ENCODE results near the gene EIF2D. TPM values are rescaled to one million over a fixed set of nuclear protein-coding genes. Genes with fewer than 3 reads are reported as not detected.
"Not testable (repeated sequence)": the region's sequence is repeated elsewhere in the genome, so short reads cannot be mapped to it uniquely, and the experiment has no call there.

The EIF2D gene
- total RNA-seq, 1 donor from 2014 or later = 54.1 TPM

GRCh38 chr1:206590025-206590758 is 22.1 kb downstream of the EIF2D start:
- intact Hi-C loops (cut with DNase I) = no loop called here

DNA sequence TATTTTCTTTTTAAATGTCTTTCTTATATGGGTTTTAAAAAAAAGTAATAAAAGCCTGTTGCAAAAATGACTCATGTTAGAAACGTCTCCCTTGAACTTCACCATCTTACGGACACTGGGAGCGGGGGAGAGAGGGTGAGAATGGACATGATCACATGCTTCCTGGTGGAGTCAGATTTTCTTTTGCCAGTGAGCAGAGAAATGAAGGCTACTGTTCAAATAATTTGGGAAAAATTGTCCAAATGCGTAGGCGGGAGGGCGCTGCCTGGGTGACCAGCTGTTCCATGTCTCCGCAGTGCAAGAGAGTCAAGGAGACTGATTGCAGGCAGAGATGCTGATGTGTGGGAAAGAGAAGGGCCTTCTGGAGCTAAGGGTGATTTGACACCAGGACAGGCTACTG is 23.1 kb downstream of the EIF2D start:
- ATAC-seq (peak; percentile 41), DNase-seq (ENCODE audit: low spot score) (no peak)
- intact Hi-C loops (cut with DNase I) = loop anchor here (5.0 kb wide), 1 partner anchor 97 kb away; no protein-coding TSS in a partner anchor

More at GRCh38 chr1:206590025-206590758, 22.1 kb downstream of the EIF2D start:
- no peak for DNase-seq (ENCODE audit: low spot score)
- ATAC-seq = no peak

DNA sequence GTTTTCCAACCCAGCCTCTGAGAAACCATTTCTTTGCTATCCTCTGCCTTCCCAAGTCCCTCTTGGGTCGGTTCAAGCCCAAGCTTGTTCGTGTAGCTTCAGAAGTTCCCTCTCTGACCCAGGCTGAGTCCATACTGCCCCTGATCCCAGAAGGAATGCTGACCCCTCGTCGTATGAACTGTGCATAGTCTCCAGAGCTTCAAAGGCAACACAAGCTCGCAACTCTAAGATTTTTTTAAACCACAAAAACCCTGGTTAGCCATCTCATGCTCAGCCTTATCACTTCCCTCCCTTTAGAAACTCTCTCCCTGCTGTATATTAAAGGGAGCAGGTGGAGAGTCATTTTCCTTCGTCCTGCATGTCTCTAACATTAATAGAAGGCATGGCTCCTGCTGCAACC is 23.8 kb downstream of the EIF2D start:
- intact Hi-C loops (cut with DNase I) = loop anchor here (5.0 kb wide), 1 partner anchor 96 kb away; no protein-coding TSS in a partner anchor
- DNase-seq (ENCODE audit: low spot score) (no peak), ATAC-seq (no peak)

GRCh38 chr1:206587904-206588303 is 24.4 kb downstream of the EIF2D start:
- intact Hi-C loops (cut with DNase I) = loop anchor here (5.0 kb wide), 1 partner anchor 96 kb away; no protein-coding TSS in a partner anchor

GRCh38 chr1:206586501-206587445 is 25.5 kb downstream of the EIF2D start:
- DNase-seq (ENCODE audit: low spot score) (no peak), ATAC-seq (no peak)
- intact Hi-C loops (cut with DNase I) = loop anchor here (5.0 kb wide), 1 partner anchor 94 kb away; no protein-coding TSS in a partner anchor

More at GRCh38 chr1:206587904-206588303, 24.4 kb downstream of the EIF2D start:
- no peak for ATAC-seq
- DNase-seq (ENCODE audit: low spot score) = no peak

DNA sequence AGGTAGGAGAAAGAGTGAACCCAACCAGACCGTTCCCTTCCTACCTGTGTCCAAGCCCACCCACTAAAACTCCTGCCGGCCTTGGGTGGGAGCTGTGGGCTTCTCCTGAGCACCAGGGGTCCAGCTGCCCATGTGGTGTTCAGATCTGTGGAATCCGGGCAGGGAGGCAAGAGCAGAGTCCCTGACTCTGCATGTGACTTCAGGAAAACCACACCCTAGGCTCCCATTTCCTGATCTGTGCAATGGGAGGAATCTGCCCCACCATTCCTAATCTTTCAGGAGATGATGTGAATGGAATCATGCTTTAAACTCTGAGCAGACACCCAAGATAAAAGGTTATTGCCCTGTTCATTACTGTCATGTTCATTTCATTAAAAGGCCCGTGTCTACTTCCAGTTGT is 27.6 kb downstream of the EIF2D start:
- intact Hi-C loops (cut with DNase I) = loop anchor here (5.0 kb wide), 1 partner anchor 92 kb away; no protein-coding TSS in a partner anchor
- no peak for ATAC-seq
- no peak for DNase-seq (ENCODE audit: low spot score)

- peak; percentile 89 for DNase-seq (ENCODE audit: low spot score)
- peak; percentile 74 for ATAC-seq
- intact Hi-C loops (cut with DNase I) = no loop called here
Observed at GRCh38 chr1:206583707-206584648, 28.3 kb downstream of the EIF2D start.

DNA sequence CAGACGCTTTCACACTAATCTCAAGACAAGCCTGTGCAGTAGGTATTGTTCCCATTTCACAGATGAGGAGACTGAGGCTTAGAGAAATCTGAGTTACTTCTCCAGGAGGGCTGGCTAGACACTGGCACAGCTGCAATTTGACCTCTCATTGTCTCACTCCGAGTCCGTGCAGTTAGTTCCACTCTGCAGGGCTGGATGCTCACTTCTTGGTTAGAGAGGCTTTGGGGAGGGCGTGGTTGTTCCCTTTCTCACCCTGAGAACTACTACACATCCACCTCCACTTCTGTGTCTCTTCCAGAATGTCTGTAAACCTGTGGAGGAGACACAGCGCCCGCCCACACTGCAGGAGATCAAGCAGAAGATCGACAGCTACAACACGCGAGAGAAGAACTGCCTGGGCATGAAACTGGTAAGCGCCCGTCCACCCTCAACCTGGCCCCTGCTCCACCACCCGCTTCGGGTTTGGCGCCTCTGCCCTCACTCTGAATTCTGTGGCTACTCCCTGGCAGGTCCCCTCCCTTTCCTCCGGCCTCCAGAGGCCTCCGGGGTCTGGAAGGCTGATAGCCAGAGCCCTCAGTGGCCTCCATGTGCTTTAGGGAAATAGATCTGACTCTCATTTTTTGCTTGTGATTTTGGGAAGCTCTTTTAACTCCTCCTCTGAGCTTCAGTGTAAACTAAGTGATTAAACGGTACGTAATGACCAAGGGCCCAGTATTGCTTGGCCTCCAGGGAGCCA is 29.1 kb downstream of the EIF2D start:
- intact Hi-C loops (cut with DNase I) = no loop called here
- ATAC-seq = no peak
- no peak for DNase-seq (ENCODE audit: low spot score)

DNA sequence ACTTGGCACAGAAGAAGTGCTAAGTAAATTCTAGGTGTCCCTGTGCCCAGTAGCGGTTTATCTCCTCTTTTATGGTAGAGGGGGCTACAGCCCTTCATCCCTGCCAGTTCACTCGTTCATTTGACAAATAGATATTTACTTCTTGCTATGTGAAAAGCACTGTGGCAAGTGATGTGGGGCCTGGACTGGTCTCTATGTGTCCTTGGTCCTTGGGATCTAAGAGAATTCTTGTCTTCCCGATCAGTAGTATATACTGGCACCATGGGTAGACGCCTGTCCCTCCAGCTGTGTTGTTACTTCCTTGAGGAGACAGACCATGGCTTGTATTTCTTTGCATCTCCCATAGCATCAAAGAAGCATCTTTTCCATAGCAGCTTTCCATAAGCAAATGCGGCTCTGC is 29.7 kb downstream of the EIF2D start:
- DNase-seq (ENCODE audit: low spot score) (no peak), ATAC-seq (no peak)
- intact Hi-C loops (cut with DNase I) = no loop called here

GRCh38 chr1:206581571-206581981 is 30.7 kb downstream of the EIF2D start:
- intact Hi-C loops (cut with DNase I) = no loop called here
- ATAC-seq (peak; percentile 62), DNase-seq (ENCODE audit: low spot score) (no peak)

DNA sequence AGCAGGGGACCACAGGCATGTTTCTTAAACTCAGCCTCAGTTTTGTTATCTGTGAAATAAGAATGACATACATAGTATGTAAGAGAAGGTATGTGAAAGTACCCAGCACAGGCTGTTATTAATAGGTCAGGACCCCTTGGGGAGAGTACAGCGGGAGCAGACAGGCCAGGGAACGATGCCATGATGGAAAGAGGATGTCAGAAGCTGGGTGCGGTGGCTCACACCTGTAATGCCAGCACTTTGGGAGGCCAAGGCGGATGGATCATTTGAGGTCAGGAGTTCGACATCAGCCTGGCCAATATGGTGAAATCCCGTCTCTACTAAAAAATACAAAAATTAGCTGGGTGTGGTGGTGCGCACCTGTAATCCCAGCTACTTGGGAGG is 31.2 kb downstream of the EIF2D start:
- intact Hi-C loops (cut with DNase I); DNase-seq (ENCODE audit: low spot score); ATAC-seq: not testable (repeated sequence)

GRCh38 chr1:206580438-206581113 is 31.7 kb downstream of the EIF2D start:
- intact Hi-C loops (cut with DNase I) = no loop called here
- peak; percentile 28 for DNase-seq (ENCODE audit: low spot score)
- no peak for ATAC-seq

DNA sequence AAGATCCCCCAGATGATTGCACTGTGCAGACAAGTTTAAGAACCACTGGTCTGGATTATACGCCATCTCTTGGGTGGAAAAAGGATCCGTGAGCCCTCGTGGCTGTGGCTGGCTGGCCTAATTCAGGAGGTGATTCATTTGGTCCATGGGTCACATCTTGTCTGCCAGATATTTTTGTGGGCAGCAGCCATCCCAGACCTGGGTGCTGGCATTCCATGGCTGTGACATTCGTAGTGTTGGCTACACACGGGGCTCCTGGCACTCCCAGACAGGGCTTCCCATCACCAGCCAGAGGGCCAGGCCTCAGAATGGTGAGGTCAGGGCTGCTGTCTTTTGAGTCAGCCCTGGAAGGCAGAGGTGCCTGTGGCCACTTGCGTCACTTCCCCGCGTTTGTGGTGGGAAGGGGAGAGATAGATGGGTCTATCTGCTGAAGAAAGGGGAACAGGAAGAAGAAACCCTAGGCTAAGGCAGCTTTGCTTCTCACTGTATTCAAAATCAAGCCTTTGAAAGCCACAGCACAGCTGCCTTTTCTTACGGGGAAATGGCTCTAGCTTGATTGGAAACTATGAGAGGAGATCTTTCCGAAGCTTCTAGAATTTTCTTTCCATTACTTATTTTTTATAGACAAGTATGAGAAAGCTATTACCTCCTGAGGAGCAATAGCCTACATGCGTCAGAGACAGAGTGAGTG is 32.4 kb downstream of the EIF2D start:
- intact Hi-C loops (cut with DNase I) = no loop called here
- peak; percentile 68 for ATAC-seq
- DNase-seq (ENCODE audit: low spot score) = peak; percentile 80

DNA sequence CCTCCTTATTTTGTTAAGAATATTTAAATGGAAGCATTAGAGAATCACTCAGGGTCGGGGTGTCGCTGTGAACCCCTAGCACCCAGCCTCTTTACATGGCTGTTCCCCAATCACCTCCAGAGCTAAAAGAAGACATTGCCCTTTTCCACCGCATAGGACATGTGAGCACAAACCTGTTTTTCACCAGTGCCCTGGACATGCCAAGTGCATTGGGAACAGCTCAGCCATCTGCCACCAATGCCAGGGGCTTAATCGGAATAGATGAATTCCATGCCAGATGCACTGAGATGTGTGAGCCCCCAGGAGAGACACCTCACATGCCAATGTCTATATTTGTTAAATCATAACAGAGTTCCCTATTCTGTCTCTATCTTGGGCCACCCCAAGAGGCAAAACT is 33.3 kb downstream of the EIF2D start:
- intact Hi-C loops (cut with DNase I) = no loop called here
- DNase-seq (ENCODE audit: low spot score) (no peak), ATAC-seq (no peak)

DNA sequence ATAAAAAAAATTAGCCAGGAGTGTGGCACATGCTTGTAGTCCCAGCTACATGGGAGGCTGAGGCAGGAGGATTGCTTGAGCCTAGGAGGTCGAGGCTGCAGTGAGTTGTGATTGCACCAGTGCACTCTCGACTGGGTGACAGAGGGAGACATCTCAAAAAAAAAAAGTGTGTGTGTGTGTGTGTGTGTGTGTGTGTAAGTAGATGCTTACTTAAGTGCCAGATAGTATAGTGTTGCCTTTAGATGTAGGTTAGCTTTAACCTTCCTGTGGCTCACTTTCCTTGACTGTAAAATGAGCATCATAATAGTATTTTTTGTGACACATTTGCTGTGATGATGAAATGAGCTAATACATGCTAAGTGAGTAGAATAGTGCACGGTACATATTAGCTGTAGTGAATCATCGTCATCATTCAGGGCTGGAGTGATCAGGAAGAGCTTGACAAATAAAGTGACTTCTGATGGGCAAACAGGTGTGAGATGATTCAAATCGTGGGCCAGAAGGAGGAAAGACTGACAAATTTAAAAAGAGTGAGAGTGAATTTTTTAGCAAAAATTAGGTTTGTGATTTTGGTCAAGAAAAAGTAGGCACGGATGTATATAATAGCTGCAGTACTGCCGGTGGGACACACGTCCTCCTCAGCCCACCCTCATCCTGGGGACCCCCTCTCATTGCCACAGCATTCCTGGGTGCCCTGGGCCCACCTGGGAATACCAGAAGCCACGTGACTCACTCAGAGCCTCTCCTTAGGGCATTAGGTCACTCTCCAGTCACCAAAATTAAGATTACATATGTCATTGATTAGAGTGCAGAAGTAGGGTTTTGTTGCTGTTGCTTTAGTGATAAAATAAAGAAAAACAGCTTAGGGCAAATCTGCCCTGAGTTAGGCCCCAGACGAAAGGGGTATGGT is 33.9 kb downstream of the EIF2D start:
- intact Hi-C loops (cut with DNase I) = no loop called here
- ATAC-seq = no peak
- DNase-seq (ENCODE audit: low spot score) = no peak

DNA sequence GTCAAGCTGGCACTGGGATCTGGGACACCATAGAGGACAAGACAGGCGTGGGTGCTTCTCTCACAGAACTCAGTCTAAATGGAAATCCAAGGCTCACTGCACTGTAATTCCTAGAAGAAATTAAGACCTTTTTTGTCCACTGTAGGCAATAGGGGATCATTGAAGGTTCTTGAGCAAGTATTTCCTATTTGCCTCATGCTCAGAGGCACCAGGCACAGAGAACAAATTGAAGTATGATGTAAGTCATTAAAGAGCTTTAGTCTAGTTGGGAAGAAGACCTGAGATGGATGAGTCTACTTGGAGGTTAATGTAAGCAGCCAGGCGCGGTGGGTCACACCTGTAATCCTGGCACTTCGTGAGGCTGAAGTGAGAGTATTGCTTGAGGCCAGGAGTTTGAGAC is 34.6 kb downstream of the EIF2D start:
- DNase-seq (ENCODE audit: low spot score) (no peak), ATAC-seq (no peak)
- intact Hi-C loops (cut with DNase I) = no loop called here

Data from sciatic nerve (tissue), 2 donors.